Activated naive CD8-positive, alpha-beta T cell treated with anti-CD3 and anti-CD28 coated beads, Interleukin-2, amount 10 ng/mL, durations not matched to agents 7 days and 5 days (primary cell): ENCODE data around the gene SHROOM3. TPM values are rescaled to one million over a fixed set of nuclear protein-coding genes. Genes with fewer than 3 reads are reported as not detected.
A peak's percentile ranks its signal among the peaks of the same experiment; 100 is the strongest.

ENCODE experiments used
- ATAC-seq: fragments of 150-1000 bp; cut with Tn5 transposase; one replicate; pipeline ENCODE4 v1.10.0; 2021; ENCODE audit warnings: low read depth, moderate library complexity
- POLR2A ChIA-PET: fragments of 350-600 bp; sonication (Branson Sonifier 250); formaldehyde crosslinking; loops from one replicate; lab custom pipeline; 2021; ENCODE audit warnings: antibody characterized with exemption; lab: Charles Lee
- DNase-seq: peaks from one replicate; pipeline ENCODE4 v3.0.0; 2021
- H3K27ac Mint-ChIP-seq: one replicate; pipeline ENCODE4 v1.8.0; 2022; ENCODE audit warnings: mild to moderate bottlenecking, mixed read lengths
- H3K27me3 Mint-ChIP-seq: one replicate; pipeline ENCODE4 v1.8.0; 2022; ENCODE audit warnings: mild to moderate bottlenecking, moderate library complexity, mixed read lengths
- H3K36me3 Mint-ChIP-seq: one replicate; pipeline ENCODE4 v1.8.0; 2021; ENCODE audit warnings: mild to moderate bottlenecking, mixed read lengths
- H3K4me1 Mint-ChIP-seq: one replicate; pipeline ENCODE4 v1.8.0; 2021; ENCODE audit warnings: mixed read lengths
- H3K4me3 Mint-ChIP-seq: one replicate; pipeline ENCODE4 v1.8.0; 2022; ENCODE audit warnings: mild to moderate bottlenecking, moderate library complexity, mixed read lengths
- H3K9me3 Mint-ChIP-seq: one replicate; pipeline ENCODE4 v1.8.0; 2021; ENCODE audit warnings: mixed read lengths
- total RNA-seq, 2 experiments: library from RNA; stranded (reverse); gene quantifications; one replicate each; pipeline ENCODE4 v1.2.3, GENCODE V29; 2021

The SHROOM3 gene
- total RNA-seq, 2 experiments from 2014 or later = not detected

- peak; percentile 39 for ATAC-seq
Measured at GRCh38 chr4:76545226-76545884, 110.3 kb downstream of the SHROOM3 start.

DNA sequence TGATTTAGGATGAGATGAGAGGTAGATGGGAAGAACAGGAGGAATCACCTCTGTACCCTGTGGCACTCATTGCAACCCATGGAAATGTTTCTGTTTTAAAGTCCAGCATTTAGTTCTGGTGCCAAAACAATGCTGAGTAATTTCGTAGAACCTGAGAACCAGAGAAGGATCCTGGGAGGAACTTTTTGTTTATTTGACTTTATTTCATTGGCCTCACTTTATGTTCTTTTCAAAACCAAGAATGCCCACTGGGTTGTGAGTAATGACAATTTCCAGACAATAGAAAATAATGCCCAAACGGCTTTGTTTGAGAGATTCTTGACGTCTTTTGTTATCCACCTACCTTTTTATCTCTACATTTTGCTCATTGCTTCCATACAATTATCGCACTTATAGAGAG lies 111.3 kb downstream of the SHROOM3 start:
- no peak for ATAC-seq
- Mint-ChIP-seq H3K27me3 (peaks cover 3% of the 10 kb centered on the region), H3K36me3 (peaks cover 1% of the 10 kb centered on the region), H3K9me3 (no peaks in the 10 kb centered on the region), H3K4me3 (no peak overlapping the region), H3K4me1 (peaks cover 10% of the 10 kb centered on the region), H3K27ac (no peak overlapping the region)
- POLR2A ChIA-PET = no interaction called here
- no peak for DNase-seq

More at GRCh38 chr4:76545226-76545884, 110.3 kb downstream of the SHROOM3 start:
- Mint-ChIP-seq H3K4me3 (peak overlapping the region; percentile 44), H3K4me1 (peaks cover 10% of the 10 kb centered on the region), H3K9me3 (no peaks in the 10 kb centered on the region), H3K36me3 (peaks cover 1% of the 10 kb centered on the region), H3K27ac (peak overlapping the region; percentile 3), H3K27me3 (peaks cover 3% of the 10 kb centered on the region)
- POLR2A ChIA-PET = no interaction called here
- DNase-seq = no peak

- no peak for DNase-seq
- peaks cover 3% of the 10 kb centered on the region for H3K27me3 Mint-ChIP-seq
- ATAC-seq = no peak
- no peak overlapping the region for H3K27ac Mint-ChIP-seq
- H3K9me3 Mint-ChIP-seq = no peaks in the 10 kb centered on the region
- no peak overlapping the region for H3K4me3 Mint-ChIP-seq
- H3K36me3 Mint-ChIP-seq = peaks cover 1% of the 10 kb centered on the region
- POLR2A ChIA-PET = no interaction called here
- H3K4me1 Mint-ChIP-seq = peaks cover 10% of the 10 kb centered on the region
Measured at GRCh38 chr4:76546759-76547742, 112.0 kb downstream of the SHROOM3 start.

DNA sequence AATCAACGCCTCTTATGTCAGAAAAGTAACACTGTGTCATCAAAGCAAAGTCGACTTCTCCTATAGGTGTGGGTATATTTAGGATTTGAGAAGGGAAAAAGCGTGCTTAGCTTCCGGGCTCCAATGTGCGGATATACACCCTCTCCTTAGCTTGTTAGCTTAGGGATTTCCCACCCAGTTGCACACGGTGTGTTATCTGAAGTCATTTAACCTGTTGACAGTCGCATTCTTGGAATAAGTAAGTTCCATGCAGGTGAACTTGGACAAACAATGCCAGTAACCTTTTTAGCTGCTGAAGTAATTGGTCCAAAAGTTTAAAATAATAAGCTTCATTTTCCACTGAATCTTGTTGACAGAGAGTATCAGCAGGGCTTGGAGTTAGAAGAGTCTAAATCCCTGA lies 113.7 kb downstream of the SHROOM3 start:
- Mint-ChIP-seq H3K36me3 (no peaks in the 10 kb centered on the region), H3K27ac (no peak overlapping the region), H3K4me1 (peaks cover 10% of the 10 kb centered on the region), H3K9me3 (no peaks in the 10 kb centered on the region), H3K4me3 (no peak overlapping the region), H3K27me3 (peaks cover 3% of the 10 kb centered on the region)
- no peak for ATAC-seq
- POLR2A ChIA-PET = no interaction called here
- DNase-seq = no peak

DNA sequence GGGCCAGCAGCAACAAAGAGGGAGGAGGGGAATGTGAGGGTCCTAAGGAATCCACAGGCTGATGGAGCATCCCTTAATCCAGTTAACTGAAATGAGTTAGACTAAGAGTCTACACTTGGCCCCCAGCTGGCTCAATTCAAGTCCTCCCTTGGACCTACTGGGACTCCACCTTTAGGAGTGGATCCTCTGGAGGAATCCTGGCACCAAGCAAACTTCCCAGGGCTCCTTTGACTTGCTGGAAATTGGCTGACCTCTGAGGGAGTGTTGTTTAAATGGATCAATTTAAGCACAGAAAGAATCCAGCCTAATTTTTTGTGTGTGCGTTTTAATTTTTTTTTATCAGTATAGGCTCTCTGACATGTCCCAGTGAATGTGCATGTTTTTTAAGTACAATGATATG lies 114.7 kb downstream of the SHROOM3 start:
- ATAC-seq = no peak
- H3K27ac Mint-ChIP-seq = no peak overlapping the region

DNA sequence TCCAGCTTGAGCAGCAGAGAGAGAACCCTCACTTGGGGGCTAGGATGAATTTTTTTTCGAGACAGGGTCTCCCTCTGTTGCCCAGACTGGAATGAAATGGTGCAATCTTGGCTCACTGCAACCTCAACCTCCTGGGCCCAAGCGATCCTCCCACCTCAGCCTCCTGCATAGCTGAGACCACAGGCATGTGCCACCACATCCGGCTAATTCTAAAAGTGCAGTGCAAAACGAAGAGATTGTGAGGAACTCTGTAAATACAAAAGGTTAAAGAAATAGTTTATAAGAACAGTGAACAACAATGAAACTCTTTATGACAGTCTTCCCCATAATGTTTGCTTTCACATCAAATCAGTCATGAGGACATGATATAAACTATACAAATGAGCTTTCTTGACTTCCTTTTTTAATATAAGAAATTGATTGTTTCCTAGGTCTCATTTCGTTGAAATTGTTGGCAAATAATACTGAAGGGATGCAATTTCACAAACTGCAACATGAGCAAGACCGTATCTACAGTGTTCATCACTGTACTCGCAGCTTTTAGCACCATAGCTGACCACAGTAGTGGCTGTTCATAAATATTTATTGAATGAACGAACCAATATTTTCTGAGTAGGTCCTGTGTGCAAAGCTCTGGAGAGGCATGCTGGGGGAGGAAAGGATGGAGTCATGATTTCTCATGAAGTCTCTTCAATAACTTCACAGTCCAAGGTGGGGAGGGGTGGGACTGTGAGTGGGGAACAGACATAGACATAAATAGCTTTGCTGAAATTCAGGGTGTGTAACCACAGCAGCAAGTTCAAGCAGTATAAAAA lies 116.1 kb downstream of the SHROOM3 start:
- Mint-ChIP-seq H3K27ac (no peak overlapping the region), H3K4me1 (no peaks in the 10 kb centered on the region), H3K4me3 (no peak overlapping the region), H3K27me3 (peaks cover 3% of the 10 kb centered on the region), H3K36me3 (no peaks in the 10 kb centered on the region), H3K9me3 (no peaks in the 10 kb centered on the region)
- DNase-seq (no peak), ATAC-seq (no peak)
- POLR2A ChIA-PET = no interaction called here

More for the DNA sequence above, 114.7 kb downstream of the SHROOM3 start:
- H3K36me3 Mint-ChIP-seq = no peaks in the 10 kb centered on the region
- H3K4me1 Mint-ChIP-seq = peaks cover 10% of the 10 kb centered on the region
- no peak overlapping the region for H3K4me3 Mint-ChIP-seq
- no peak for DNase-seq
- POLR2A ChIA-PET = no interaction called here
- no peaks in the 10 kb centered on the region for H3K9me3 Mint-ChIP-seq
- H3K27me3 Mint-ChIP-seq = peaks cover 3% of the 10 kb centered on the region

GRCh38 chr4:76554630-76555029 lies 119.6 kb downstream of the SHROOM3 start:
- no peaks in the 10 kb centered on the region for H3K27me3 Mint-ChIP-seq
- ATAC-seq = no peak
- no peaks in the 10 kb centered on the region for H3K9me3 Mint-ChIP-seq
- POLR2A ChIA-PET = no interaction called here
- H3K36me3 Mint-ChIP-seq = peaks cover 1% of the 10 kb centered on the region
- H3K4me3 Mint-ChIP-seq = no peak overlapping the region
- no peak for DNase-seq
- H3K27ac Mint-ChIP-seq = no peak overlapping the region
- H3K4me1 Mint-ChIP-seq = no peaks in the 10 kb centered on the region

- Mint-ChIP-seq H3K27ac (no peak overlapping the region), H3K9me3 (no peaks in the 10 kb centered on the region), H3K27me3 (peaks cover 2% of the 10 kb centered on the region), H3K4me3 (no peak overlapping the region), H3K36me3 (peaks cover 1% of the 10 kb centered on the region), H3K4me1 (no peaks in the 10 kb centered on the region)
- POLR2A ChIA-PET = no interaction called here
- ATAC-seq = no peak
- DNase-seq = no peak
Measured at GRCh38 chr4:76556452-76556851, 121.4 kb downstream of the SHROOM3 start.

DNA sequence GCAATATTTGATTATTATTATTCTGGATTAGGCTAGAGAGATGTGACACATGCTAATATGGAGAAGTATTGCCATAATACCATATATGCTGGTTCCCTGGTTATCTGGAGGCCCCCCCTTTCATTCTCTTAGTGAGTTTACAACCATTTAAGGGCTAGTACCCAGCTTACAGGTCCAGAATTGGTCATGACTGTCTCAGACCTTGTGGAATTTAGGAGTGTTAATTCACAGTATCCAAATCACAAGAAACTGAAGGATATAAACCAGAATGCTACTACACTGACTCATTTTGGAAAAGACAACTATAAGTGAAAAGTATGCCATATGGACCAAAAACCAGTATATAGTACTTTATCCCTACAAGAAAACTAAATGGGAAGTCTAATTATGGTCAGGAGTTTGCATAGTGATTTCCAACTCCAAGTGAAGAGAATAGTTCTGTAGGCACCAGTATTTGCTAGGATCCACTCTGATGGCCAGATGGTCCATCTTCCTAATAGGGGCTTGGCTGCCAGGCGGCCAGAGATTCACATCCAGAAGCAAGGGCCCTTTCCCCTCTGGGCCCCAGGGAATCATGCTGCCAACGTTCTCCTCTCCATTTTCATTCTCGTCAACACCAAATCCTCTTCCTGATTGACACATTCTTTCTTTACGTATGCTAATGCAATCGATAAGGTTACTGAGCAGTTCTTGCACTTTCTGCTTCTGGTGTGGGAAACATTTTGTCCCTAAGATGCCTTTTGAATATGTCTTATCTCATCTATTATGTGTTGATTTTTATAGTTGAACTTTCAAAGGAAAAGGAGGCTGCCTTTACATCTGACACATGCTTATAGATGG lies 123.6 kb downstream of the SHROOM3 start:
- Mint-ChIP-seq H3K27me3 (peaks cover 2% of the 10 kb centered on the region), H3K9me3 (no peaks in the 10 kb centered on the region), H3K36me3 (peaks cover 1% of the 10 kb centered on the region), H3K27ac (no peak overlapping the region), H3K4me1 (peaks cover 7% of the 10 kb centered on the region), H3K4me3 (no peak overlapping the region)
- POLR2A ChIA-PET = no interaction called here
- DNase-seq (no peak), ATAC-seq (no peak)

DNA sequence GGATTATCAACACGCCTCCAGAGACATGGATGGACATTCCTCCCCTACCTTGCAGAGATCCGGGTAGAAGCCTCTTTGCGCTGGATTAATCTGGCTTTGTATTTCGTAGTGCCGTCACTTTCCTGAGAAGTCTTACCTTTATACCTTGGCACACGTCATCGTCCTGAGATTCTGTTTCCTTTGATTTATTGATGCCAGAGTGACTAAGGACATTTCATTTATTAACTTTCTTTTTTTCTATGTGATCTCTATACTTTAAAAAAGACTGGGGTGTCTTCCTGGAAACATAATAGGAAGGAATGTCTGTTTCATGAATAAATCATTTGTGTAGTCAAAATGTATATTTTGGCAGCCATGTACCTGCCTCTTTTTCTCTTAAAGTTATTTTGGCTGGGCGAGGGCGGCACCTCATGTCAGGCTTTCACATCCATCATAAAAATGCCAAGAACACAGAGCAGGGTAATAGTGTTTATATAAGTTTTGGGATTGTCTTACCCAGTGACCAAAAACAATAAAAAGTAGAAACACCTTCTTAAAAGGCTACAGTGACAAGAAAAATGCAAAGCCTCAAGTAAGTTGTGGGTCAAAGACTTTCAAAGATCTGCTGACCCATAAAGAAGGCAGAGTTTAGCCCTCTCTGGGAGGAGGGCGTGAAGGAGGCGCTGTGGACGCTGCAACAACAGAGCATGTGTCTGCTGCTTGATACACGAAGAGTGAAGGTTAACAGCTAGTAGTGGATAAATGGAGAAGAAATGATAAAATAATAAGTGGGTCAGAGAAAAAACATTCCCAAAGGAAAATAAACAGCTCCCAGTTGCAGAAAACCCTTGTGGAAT lies 124.4 kb downstream of the SHROOM3 start:
- H3K9me3 Mint-ChIP-seq = no peaks in the 10 kb centered on the region
- H3K4me1 Mint-ChIP-seq = peaks cover 12% of the 10 kb centered on the region
- H3K36me3 Mint-ChIP-seq = peaks cover 1% of the 10 kb centered on the region
- no peak for ATAC-seq
- POLR2A ChIA-PET = no interaction called here
- no peak overlapping the region for H3K4me3 Mint-ChIP-seq
- H3K27me3 Mint-ChIP-seq = peaks cover 2% of the 10 kb centered on the region
- DNase-seq = no peak
- H3K27ac Mint-ChIP-seq = no peak overlapping the region

DNA sequence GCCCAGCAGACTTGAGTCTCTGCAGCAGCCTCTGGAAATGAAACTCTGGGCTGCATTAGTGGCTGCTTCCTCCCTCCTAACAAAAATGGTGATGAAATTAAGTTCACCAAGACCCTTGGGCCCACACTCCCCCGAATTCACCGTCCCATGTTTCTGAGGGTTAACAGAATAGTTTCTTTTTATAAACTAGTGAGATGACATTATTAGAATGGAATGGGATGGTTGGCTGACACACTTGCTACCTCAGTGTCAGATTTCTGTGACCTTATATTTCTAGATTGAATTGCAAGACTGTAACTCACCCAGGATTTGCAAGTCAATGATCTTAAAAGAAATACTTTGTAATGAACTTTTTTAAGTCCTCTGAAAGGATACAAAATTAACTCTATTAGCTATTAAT lies 127.1 kb downstream of the SHROOM3 start:
- Mint-ChIP-seq H3K4me1 (peaks cover 12% of the 10 kb centered on the region), H3K9me3 (no peaks in the 10 kb centered on the region), H3K4me3 (no peak overlapping the region), H3K36me3 (peaks cover 1% of the 10 kb centered on the region), H3K27ac (no peak overlapping the region), H3K27me3 (peaks cover 5% of the 10 kb centered on the region)
- POLR2A ChIA-PET = no interaction called here
- DNase-seq = no peak
- ATAC-seq = no peak
